H1 (cell line): ENCODE results near the gene ZNF689.

Experiments used
- BRCA1 ChIP-seq: IDR thresholded peaks from 2 replicates; pipeline ENCODE4 v1.6.1; 2012; ENCODE audit warnings: low read depth, low read length, improper control_type of control experiment
- CREB1 ChIP-seq: IDR thresholded peaks from 2 replicates; pipeline ENCODE4 v1.6.1; 2012; ENCODE audit warnings: inconsistent platforms
- POLR2A ChIP-seq, 2 experiments: IDR thresholded peaks; 1 replicate in 1 of 2; 2 replicates in 1 of 2; pipeline ENCODE4 v1.6.1; 2011; ENCODE audit warnings: low read depth in 2 of 2, low read length in 2 of 2, mild to moderate bottlenecking in 2 of 2; ENCODE audit errors: control extremely low read depth in 1 of 2
- TF ChIP-seq, protein P1 (sequence below), 3 experiments: IDR thresholded peaks; 1 replicate in 2 of 3; 2 replicates in 1 of 3; pipeline versions ENCODE4 v1.5.1 to v1.6.1; 2011; ENCODE audit warnings: low read length in 3 of 3, mild to moderate bottlenecking in 3 of 3, inconsistent platforms in 2 of 3, low read depth in 1 of 3, moderate library complexity in 1 of 3; ENCODE audit not compliant: insufficient read depth in 1 of 3; ENCODE audit errors: control extremely low read depth in 1 of 3

DNA sequence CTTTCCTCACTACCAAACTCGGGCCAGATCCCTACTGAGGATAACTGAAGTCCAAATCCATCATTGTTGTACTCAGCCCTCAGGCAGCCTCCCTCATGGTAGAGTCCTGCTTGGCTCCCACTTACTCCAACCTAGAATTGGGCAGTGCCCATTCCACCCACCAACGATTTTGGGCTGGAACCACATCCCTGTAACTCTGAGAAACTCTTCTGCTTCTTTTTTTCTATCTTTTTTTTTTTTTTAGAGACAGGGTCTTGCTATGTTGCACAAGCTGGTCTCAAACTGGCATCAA, 41.8 kb upstream of the ZNF689 start:
- TF ChIP-seq CREB1 (no peak), POLR2A (IDR thresholded peaks at IDR 0.05; ENCODE audit: control extremely low read depth in 1 of 2, low read depth in 2 of 2, low read length in 2 of 2) (no peak), BRCA1 (no peak)
- TF ChIP-seq, protein P1, sequence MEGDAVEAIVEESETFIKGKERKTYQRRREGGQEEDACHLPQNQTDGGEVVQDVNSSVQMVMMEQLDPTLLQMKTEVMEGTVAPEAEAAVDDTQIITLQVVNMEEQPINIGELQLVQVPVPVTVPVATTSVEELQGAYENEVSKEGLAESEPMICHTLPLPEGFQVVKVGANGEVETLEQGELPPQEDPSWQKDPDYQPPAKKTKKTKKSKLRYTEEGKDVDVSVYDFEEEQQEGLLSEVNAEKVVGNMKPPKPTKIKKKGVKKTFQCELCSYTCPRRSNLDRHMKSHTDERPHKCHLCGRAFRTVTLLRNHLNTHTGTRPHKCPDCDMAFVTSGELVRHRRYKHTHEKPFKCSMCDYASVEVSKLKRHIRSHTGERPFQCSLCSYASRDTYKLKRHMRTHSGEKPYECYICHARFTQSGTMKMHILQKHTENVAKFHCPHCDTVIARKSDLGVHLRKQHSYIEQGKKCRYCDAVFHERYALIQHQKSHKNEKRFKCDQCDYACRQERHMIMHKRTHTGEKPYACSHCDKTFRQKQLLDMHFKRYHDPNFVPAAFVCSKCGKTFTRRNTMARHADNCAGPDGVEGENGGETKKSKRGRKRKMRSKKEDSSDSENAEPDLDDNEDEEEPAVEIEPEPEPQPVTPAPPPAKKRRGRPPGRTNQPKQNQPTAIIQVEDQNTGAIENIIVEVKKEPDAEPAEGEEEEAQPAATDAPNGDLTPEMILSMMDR (IDR thresholded peaks at IDR 0.05; ENCODE audit: control extremely low read depth in 1 of 3, insufficient read depth in 1 of 3, low read depth in 1 of 3, low read length in 3 of 3) = no peak
